GM12801 (cell line): ENCODE data around the gene CDIP1.
A peak's percentile ranks its signal among the peaks of the same experiment; 100 is the strongest.

Source experiments
- TF ChIP-seq, protein P1 (sequence below): IDR thresholded peaks from one replicate; pipeline ENCODE4 v1.5.1; 2011; ENCODE audit warnings: control low read depth; ENCODE audit not compliant: insufficient read length; ENCODE audit errors: extremely low read depth

The CDIP1 gene

DNA sequence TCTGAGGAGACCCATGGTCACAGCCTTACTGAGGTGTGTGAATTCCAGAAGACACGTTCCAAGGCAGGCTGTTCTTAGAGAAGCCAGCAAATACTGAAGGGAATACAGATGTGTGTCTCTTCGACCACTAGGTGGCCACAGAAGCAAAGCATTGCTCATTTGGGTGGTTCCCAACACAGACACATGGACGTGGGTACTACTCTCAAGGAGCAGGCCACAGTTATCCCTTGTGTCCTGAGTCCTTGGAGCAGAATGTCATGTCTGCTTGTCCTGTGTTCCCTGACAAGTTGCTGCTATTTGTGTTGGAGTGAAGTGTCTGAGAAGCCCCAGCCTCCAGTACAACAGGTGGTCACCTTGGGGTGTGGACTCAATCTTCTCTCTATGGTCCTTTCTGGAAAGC, 32.1 kb downstream of the CDIP1 start:
- TF ChIP-seq, protein P1, sequence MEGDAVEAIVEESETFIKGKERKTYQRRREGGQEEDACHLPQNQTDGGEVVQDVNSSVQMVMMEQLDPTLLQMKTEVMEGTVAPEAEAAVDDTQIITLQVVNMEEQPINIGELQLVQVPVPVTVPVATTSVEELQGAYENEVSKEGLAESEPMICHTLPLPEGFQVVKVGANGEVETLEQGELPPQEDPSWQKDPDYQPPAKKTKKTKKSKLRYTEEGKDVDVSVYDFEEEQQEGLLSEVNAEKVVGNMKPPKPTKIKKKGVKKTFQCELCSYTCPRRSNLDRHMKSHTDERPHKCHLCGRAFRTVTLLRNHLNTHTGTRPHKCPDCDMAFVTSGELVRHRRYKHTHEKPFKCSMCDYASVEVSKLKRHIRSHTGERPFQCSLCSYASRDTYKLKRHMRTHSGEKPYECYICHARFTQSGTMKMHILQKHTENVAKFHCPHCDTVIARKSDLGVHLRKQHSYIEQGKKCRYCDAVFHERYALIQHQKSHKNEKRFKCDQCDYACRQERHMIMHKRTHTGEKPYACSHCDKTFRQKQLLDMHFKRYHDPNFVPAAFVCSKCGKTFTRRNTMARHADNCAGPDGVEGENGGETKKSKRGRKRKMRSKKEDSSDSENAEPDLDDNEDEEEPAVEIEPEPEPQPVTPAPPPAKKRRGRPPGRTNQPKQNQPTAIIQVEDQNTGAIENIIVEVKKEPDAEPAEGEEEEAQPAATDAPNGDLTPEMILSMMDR: peak; percentile 56

DNA sequence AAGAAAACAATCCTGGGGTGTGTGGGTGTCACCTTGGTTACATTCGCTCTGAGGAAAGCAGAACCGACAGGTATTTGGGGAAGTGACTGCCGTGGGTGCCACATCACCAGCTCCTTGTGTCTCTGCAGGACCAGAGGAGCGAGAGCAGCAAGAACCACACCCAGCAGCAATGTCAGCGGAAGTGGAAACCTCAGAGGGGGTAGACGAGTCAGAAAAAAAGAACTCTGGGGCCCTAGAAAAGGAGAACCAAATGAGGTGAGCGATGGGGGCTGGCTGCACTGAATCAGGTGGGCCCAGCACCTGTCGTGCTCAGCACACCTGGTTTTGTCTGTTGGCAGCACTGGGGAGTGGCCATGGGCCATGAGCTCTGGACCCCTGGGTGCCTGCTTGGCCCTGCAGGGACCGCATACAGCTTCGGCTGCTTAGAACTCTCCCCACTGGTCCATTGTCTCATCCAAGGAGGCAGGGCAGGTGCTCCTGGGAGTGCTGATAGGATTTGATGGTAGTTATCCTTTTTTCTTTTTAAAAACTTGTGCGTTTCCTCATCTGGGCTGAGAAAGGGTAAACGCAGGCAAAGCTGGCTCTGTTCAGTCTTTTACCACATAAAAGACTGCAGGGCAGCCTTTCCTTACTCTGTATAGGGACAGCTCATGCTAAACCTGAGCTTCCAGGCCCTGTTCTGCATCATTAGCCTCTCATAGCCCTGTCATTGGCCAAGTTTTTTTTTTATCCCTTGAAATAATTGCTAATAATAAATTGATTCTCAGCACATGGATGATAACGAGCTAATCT, 33.0 kb downstream of the CDIP1 start:
- TF ChIP-seq, protein P1: no peak

DNA sequence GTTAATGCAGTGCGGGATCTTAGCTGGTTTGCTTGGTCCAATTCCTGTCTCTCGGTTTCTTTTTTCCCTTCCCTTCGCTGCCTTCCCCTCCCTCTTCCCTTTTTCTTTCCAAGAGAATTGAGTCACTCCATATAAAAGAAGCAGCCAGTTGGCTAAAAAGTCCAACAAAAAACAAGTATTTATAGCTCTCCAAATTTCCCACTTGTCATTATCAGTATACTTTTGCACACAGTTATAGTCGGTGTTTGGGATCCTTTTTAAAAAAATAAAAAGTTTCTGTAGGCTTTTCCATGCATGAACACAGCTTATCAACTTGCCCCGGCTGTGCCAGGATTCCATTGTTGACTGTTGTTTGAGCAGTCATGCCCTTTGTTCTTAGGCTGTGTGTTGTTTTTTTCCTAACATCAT, 37.5 kb downstream of the CDIP1 start:
- TF ChIP-seq, protein P1: no peak

DNA sequence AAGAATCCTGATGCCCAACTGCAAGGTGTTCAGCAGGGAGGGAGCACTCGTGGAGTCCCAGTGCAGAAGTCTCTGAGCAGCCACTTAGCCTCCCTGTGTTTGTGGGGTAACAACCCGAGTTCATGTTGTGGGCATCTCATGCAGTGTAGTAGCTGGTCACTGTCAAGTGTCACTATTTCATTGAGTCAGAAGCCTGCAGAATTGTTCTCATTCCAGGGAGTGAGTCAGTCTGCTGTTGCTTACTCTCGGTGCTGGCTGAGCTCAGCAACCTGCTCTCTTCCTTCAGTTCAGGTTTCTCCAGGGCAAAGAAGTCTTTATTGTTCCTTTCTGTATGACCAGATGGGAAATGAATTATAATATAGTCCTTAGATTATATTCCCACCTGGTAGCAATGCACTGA, 38.3 kb downstream of the CDIP1 start:
- TF ChIP-seq, protein P1: no peak

DNA sequence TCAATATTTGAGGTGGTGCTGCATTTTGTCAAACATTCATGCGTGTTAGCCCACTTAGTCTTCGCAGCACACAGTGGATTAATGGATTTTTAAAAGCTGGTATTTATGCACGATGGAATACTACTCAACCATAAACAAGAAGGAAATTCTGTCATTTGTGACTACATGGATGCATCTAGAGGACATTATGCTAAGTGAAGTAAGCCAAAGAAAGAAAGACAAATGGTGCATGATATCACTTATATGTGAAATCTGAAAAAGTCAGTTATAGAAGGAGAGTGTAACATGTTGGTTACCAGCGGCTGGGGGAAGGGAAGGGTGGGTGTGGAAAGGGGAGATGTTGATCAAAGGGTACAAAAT, 39.4 kb downstream of the CDIP1 start:
- TF ChIP-seq, protein P1: no peak

DNA sequence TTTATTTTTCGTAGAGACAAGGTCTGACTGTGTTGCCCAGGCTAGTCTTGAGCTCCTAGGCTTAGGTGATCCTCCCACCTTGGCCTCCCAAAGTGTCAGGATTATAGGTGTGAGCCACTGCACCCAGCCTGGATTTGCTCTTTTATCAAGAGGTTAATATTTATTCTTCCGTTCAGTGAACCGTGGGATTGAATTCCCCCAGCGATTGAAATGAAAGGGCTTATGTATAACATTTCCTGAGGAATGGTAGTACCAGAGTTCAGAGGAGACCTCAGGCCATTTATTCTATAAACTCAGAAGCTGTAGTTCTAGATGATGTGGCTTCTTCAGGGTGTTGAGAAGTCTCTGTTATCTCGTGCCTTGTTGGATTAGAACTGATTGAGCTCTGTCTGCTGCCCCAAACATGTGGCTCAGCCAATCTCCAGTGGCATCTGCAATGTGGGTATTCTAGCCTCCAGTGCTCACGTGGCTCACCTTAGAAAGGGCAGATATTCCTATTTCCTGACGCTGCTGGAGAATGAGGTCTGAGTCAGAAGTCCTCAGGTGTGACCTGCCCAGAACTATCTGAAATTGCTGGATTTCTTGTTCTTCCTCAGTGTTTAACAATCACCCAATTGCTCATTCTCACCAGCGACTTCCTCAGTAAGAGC, 39.9 kb downstream of the CDIP1 start:
- TF ChIP-seq, protein P1: no peak

DNA sequence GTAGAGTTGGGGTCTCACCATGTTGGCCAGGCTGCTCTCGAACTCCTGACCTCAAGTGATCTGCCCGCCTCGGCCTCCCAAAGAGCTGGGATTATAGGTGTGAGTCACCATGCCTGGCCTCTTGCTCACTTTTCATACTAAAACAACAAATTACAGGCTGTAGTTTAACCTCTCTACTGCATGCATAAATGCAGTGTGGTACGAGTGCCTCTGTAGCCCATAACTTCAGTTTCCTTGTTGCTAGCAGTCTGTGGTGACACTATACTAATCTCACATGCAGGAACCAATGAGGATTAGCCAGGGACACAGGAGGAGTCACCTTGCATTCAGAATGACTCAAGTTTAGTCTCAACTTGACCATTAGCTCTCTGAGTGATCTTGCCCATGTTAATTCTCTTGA, 42.3 kb downstream of the CDIP1 start:
- TF ChIP-seq, protein P1: no peak
